WI38 (cell line): Measurements from ENCODE around the gene MLLT6.

Experiments used
- H3K4me3 ChIP-seq: 2 replicates; pipeline ENCODE4 v1.5.1; 2011; ENCODE audit warnings: low read depth, mild to moderate bottlenecking, control low read depth, low read length
- CTCF ChIP-seq: IDR thresholded peaks from 2 replicates; pipeline ENCODE4 v1.5.1; 2012; ENCODE audit warnings: low read depth, mild to moderate bottlenecking, control low read depth, low read length

The MLLT6 gene

GRCh38 chr17:38741921-38742410 is 36.9 kb downstream of the MLLT6 start:
- no peak overlapping the region for H3K4me3 ChIP-seq
- TF ChIP-seq CTCF = no peak

GRCh38 chr17:38742411-38743308 is 37.6 kb downstream of the MLLT6 start:
- TF ChIP-seq CTCF = no peak
- no peak overlapping the region for H3K4me3 ChIP-seq

- no peak overlapping the region for H3K4me3 ChIP-seq
- TF ChIP-seq CTCF = no peak
Measured at GRCh38 chr17:38743556-38744171, 38.6 kb downstream of the MLLT6 start.

- TF ChIP-seq CTCF = no peak
- H3K4me3 ChIP-seq = peak overlapping the region; percentile 78; the same call in 1 of the 2 replicates
Measured at GRCh38 chr17:38745545-38745944, 40.5 kb downstream of the MLLT6 start.

GRCh38 chr17:38746004-38746848 is 41.2 kb downstream of the MLLT6 start:
- no peak for TF ChIP-seq CTCF
- peak overlapping the region; percentile 78 for H3K4me3 ChIP-seq

- TF ChIP-seq CTCF = no peak
- H3K4me3 ChIP-seq = peak overlapping the region; percentile 78
Measured at GRCh38 chr17:38746849-38747462, 41.9 kb downstream of the MLLT6 start.
